Omental fat pad (tissue), 4 donors: Measurements from ENCODE around the gene ADAM19. TPM values are rescaled to one million over a fixed set of nuclear protein-coding genes. Genes with fewer than 3 reads are reported as not detected.

ENCODE experiments used
- ATAC-seq: fragments of 150-250 bp; one replicate; pipeline ENCODE4 v1.9.1; 2016; ENCODE audit warnings: mild to moderate bottlenecking, moderate library complexity; ENCODE audit not compliant: low FRiP score
- DNase-seq: peaks from one replicate; pipeline ENCODE4 v3.0.0-alpha.2; 2019; ENCODE audit warnings: low spot score
- total RNA-seq, 4 donors: library from RNA; depleted of rRNA; stranded (reverse); fragments of >200 nt; gene quantifications; one replicate each; pipeline ENCODE4 v1.1.0, GENCODE V29; 2016
- TF ChIP-seq, protein P1 (sequence below), 3 donors: fragments of 450-650 bp; IDR thresholded peaks; one replicate each; pipeline ENCODE4 v1.5.1; 2016 to 2017; ENCODE audit warnings: antibody characterized with exemption in 3 of 3, mild to moderate bottlenecking in 3 of 3, moderate library complexity in 2 of 3

The ADAM19 gene
- total RNA-seq, 4 donors from 2014 or later: 2.1 to 18.0 (median 9.1) TPM

GRCh38 chr5:157479612-157480510 is 95.7 kb downstream of the ADAM19 start:
- TF ChIP-seq, protein P1, sequence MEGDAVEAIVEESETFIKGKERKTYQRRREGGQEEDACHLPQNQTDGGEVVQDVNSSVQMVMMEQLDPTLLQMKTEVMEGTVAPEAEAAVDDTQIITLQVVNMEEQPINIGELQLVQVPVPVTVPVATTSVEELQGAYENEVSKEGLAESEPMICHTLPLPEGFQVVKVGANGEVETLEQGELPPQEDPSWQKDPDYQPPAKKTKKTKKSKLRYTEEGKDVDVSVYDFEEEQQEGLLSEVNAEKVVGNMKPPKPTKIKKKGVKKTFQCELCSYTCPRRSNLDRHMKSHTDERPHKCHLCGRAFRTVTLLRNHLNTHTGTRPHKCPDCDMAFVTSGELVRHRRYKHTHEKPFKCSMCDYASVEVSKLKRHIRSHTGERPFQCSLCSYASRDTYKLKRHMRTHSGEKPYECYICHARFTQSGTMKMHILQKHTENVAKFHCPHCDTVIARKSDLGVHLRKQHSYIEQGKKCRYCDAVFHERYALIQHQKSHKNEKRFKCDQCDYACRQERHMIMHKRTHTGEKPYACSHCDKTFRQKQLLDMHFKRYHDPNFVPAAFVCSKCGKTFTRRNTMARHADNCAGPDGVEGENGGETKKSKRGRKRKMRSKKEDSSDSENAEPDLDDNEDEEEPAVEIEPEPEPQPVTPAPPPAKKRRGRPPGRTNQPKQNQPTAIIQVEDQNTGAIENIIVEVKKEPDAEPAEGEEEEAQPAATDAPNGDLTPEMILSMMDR (IDR thresholded peaks at IDR 0.05): no peak
- ATAC-seq: no peak
- no peak for DNase-seq

- DNase-seq (peak; percentile 17), ATAC-seq (no peak)
- TF ChIP-seq, protein P1 (IDR thresholded peaks at IDR 0.05): no peak
Measured at GRCh38 chr5:157479166-157479565, 96.4 kb downstream of the ADAM19 start.

- no peak for DNase-seq
- ATAC-seq: no peak
- TF ChIP-seq, protein P1 (IDR thresholded peaks at IDR 0.05): no peak
Measured at GRCh38 chr5:157478726-157479125, 96.8 kb downstream of the ADAM19 start.

GRCh38 chr5:157477814-157478494 is 97.6 kb downstream of the ADAM19 start:
- no peak for ATAC-seq
- DNase-seq: no peak
- TF ChIP-seq, protein P1 (IDR thresholded peaks at IDR 0.05): no peak

- peak; percentile 63 for ATAC-seq
- DNase-seq: no peak
- TF ChIP-seq, protein P1 (IDR thresholded peaks at IDR 0.05): no peak
Measured at GRCh38 chr5:157476702-157477408, 98.7 kb downstream of the ADAM19 start.

DNA sequence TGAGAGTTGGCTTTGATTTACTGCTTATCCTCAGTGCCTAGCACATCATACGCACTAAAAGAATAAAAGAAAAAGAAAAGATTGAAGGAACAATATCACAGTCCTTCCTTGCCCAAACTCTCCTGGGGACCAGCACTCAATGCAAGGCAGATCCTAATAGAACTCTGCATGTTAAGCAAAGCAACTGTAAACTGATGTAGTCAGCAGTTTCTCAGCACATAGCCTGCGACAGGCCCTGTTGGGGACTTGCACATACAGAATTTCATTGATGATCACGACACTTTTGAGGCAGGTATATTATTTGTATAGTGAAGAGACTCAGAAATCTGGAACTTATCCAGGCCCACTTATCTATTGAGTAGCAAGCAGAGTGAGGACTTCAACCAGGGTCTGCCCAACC is 100.1 kb downstream of the ADAM19 start:
- DNase-seq: no peak
- ATAC-seq: no peak
- TF ChIP-seq, protein P1 (IDR thresholded peaks at IDR 0.05): no peak
